GM18861 (cell line): ENCODE measurements around the gene ALCAM.

Source experiments
- ATAC-seq: cut with Tn5 transposase; IDR thresholded peaks from one replicate; pipeline ENCODE4 v1.9.1; 2021; ENCODE audit not compliant: unreplicated experiment

ALCAM gene

GRCh38 chr3:105424412-105425152 lies 57.9 kb downstream of the ALCAM start:
- no peak for ATAC-seq

- ATAC-seq: no peak
These were observed 58.4 kb downstream of the ALCAM start for GRCh38 chr3:105425153-105425502.

GRCh38 chr3:105427332-105427731 lies 60.6 kb downstream of the ALCAM start:
- no peak for ATAC-seq

- ATAC-seq: no peak
These were observed 62.5 kb downstream of the ALCAM start for GRCh38 chr3:105429034-105429762.

- ATAC-seq: no peak
These were observed 63.7 kb downstream of the ALCAM start for GRCh38 chr3:105430455-105430854.

GRCh38 chr3:105431200-105431599 lies 64.5 kb downstream of the ALCAM start:
- ATAC-seq: no peak

- no peak for ATAC-seq
These were observed 68.6 kb downstream of the ALCAM start for GRCh38 chr3:105435277-105435676.

GRCh38 chr3:105436687-105437086 lies 70.0 kb downstream of the ALCAM start:
- ATAC-seq: no peak

GRCh38 chr3:105440113-105440512 lies 73.4 kb downstream of the ALCAM start:
- ATAC-seq: no peak

GRCh38 chr3:105444725-105445124 lies 78.0 kb downstream of the ALCAM start:
- no peak for ATAC-seq

- no peak for ATAC-seq
These were observed 81.8 kb downstream of the ALCAM start for GRCh38 chr3:105448338-105448982.

- ATAC-seq: no peak
These were observed 82.7 kb downstream of the ALCAM start for GRCh38 chr3:105449414-105449813.

- ATAC-seq: no peak
These were observed 89.3 kb downstream of the ALCAM start for GRCh38 chr3:105456017-105456416.

- no peak for ATAC-seq
These were observed 92.0 kb downstream of the ALCAM start for GRCh38 chr3:105458518-105459215.

- no peak for ATAC-seq
These were observed 93.0 kb downstream of the ALCAM start for GRCh38 chr3:105459566-105460290.

- ATAC-seq: no peak
These were observed 96.9 kb downstream of the ALCAM start for GRCh38 chr3:105463620-105464019.

GRCh38 chr3:105465251-105465853 lies 98.6 kb downstream of the ALCAM start:
- ATAC-seq: no peak

- ATAC-seq: no peak
These were observed 99.4 kb downstream of the ALCAM start for GRCh38 chr3:105466072-105466471.

GRCh38 chr3:105466495-105467404 lies 100.0 kb downstream of the ALCAM start:
- ATAC-seq: no peak
